NB4 (cell line): ENCODE measurements around the gene EPHB1.

Experiments
- DNase-seq: peaks from one replicate; pipeline ENCODE4 v3.0.0; 2010; ENCODE audit warnings: low read depth
- H3K4me3 ChIP-seq: one replicate; pipeline ENCODE4 v1.5.1; 2011; ENCODE audit warnings: mild to moderate bottlenecking, low read depth, low read length, moderate library complexity
- MYC ChIP-seq: IDR thresholded peaks from 2 replicates; pipeline ENCODE4 v1.6.1; 2011; ENCODE audit warnings: low read depth, low read length
- POLR2A ChIP-seq: IDR thresholded peaks from 2 replicates; pipeline ENCODE4 v1.6.1; 2011; ENCODE audit warnings: mild to moderate bottlenecking; ENCODE audit not compliant: insufficient read length; ENCODE audit errors: extremely low read depth
- TF ChIP-seq, protein P1 (sequence below): IDR thresholded peaks from 2 replicates; pipeline ENCODE4 v1.6.1; 2011; ENCODE audit warnings: low read depth, low read length
- TF ChIP-seq, protein P2 (sequence below): IDR thresholded peaks from one replicate; pipeline ENCODE4 v1.5.1; 2012; ENCODE audit warnings: low read depth, low read length

EPHB1 gene

DNA sequence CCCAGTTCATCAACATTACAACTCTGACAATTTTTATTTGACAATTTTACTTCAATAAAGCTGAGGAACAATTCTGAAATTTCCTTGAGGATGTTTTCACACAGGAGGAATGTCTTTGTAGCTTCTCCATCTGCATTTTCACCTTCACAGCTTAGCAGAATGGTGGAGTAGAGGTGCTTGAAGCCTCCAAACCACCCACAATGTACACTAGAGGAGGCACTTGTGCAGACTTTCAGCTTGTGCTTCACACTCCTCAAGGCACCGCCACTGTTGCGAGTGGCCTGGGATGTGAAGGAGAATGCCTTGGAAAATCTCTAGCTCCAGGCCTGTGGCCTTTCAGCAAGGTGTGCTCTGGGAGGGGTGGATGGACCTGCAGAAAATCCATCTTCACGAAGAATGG lies 181.9 kb downstream of the EPHB1 start:
- TF ChIP-seq POLR2A (no peak), MYC (no peak)
- TF ChIP-seq, protein P1, sequence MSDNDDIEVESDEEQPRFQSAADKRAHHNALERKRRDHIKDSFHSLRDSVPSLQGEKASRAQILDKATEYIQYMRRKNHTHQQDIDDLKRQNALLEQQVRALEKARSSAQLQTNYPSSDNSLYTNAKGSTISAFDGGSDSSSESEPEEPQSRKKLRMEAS: no peak
- TF ChIP-seq, protein P2, sequence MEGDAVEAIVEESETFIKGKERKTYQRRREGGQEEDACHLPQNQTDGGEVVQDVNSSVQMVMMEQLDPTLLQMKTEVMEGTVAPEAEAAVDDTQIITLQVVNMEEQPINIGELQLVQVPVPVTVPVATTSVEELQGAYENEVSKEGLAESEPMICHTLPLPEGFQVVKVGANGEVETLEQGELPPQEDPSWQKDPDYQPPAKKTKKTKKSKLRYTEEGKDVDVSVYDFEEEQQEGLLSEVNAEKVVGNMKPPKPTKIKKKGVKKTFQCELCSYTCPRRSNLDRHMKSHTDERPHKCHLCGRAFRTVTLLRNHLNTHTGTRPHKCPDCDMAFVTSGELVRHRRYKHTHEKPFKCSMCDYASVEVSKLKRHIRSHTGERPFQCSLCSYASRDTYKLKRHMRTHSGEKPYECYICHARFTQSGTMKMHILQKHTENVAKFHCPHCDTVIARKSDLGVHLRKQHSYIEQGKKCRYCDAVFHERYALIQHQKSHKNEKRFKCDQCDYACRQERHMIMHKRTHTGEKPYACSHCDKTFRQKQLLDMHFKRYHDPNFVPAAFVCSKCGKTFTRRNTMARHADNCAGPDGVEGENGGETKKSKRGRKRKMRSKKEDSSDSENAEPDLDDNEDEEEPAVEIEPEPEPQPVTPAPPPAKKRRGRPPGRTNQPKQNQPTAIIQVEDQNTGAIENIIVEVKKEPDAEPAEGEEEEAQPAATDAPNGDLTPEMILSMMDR: no peak
- DNase-seq: peak; percentile 6
- no peak overlapping the region for H3K4me3 ChIP-seq

DNA sequence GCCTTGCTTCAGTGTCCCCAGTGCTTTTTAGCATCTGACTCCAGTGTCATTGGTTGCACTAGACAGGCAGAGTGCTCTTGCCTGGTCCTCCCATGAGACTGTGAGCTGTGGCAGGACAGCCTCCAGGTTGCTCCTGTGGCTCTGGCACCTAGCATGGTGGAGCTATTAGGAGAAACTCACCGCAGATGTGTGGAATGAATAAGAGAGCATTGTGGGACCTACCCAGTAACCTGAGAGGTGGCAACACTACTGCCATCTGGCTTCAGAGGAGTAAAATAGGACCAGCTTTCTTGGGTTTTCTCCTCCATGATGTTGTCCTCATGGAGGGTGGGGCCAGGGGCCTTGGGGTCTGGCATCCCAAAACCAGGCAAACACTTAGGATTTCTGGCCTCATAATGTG lies 183.6 kb downstream of the EPHB1 start:
- no peak overlapping the region for H3K4me3 ChIP-seq
- no peak for TF ChIP-seq MYC
- TF ChIP-seq, protein P2: no peak
- TF ChIP-seq POLR2A: no peak
- TF ChIP-seq, protein P1: no peak
- DNase-seq: no peak

DNA sequence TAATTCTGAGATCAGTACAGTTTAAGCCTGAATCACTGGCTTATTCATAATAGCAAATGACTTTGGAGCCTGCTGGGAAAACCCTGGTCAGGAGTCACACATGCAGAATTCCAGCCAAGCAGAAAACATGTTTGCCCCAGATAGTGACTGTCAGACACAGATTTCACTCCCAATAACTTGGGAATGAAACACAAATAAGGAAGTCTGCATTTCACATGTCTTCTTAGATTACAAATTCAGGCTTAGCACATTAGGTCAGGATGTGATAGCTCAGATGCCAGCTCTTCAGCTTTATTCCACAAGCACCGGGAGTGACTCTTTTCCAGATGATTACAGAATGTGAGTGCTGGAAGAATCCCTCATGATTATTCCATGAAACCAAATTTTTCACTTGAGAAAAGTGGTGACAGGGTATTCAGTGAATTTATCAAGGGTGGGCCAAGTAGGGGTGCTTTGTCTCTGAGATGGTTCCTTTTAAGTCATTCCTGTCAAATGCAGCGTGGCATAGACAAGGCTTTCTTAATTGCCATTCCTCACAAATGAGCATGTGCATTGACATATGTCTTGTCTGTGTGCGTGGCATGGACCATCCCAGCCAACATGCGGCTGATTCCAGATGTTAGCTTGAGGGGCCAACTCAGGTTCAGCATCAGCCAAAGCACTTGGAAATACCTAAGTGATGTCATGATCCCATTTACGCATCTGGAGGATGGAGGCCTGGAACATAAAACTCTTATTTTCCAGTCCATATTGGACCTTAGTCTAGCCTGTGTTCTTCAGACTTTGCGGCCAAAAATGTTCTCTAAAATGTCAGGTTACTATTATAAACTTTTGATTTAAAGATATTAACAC lies 191.0 kb downstream of the EPHB1 start:
- no peak for TF ChIP-seq POLR2A
- TF ChIP-seq MYC: no peak
- TF ChIP-seq, protein P1: no peak
- TF ChIP-seq, protein P2: no peak
- no peak for DNase-seq
- H3K4me3 ChIP-seq: no peak overlapping the region

DNA sequence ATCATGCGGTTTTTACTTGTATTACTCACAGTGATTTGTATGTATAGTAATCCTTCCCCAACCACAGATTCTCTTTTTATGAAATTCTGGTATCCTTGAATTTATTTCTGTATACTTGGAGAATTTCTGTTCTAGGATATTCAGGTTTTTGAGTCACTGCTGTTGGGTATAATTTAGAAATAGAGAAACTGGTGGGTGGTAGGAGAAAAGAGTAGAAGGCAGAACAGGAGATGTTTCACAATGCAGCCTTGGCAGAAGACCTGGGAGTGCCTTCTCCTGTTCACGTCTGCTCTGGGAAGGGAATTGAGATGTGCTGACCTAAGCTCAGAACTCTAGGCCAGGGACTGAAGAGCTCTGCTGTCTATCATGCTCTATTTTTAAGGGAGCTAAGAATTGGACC lies 193.6 kb downstream of the EPHB1 start:
- H3K4me3 ChIP-seq: no peak overlapping the region
- DNase-seq: no peak
- TF ChIP-seq MYC: no peak
- TF ChIP-seq POLR2A: no peak
- TF ChIP-seq, protein P1: no peak
- TF ChIP-seq, protein P2: no peak

DNA sequence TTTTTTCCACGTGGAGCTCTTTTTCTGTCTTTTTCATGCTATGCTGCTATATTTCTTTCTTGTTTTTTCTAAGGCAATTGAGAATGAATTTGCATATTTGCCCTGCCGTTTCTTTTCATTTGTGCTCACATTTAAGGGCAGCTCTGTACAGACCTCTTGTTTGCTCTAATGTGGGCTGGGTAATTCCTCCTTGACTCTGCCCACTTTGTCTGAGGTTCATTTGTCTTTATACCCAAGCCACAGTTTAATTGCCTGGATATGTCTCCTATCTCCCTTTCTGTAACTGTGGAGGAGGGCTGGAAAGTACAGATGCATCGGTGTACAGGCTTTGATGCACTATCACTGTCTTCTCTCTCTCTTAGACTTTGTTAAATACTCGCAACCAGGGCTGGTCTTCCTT lies 195.9 kb downstream of the EPHB1 start:
- no peak for DNase-seq
- H3K4me3 ChIP-seq: no peak overlapping the region
- TF ChIP-seq, protein P2: no peak
- no peak for TF ChIP-seq MYC
- TF ChIP-seq, protein P1: no peak
- TF ChIP-seq POLR2A: no peak
